Measurements from ENCODE around the gene VPS13C. TPM values are rescaled to one million over a fixed set of nuclear protein-coding genes. Genes with fewer than 3 reads are reported as not detected.

The VPS13C gene
- total RNA-seq, 1 experiment from 2014 or later: 18.6 TPM

GRCh38 chr15:61841466-61841865 lies 218.8 kb downstream of the VPS13C start:
- Histone ChIP-seq H3K27me3 (ENCODE audit: insufficient read depth, low read length) (no peaks in the 10 kb centered on the region), H3K4me2 (ENCODE audit: low read length) (no peak overlapping the region), H3K4me3 (replicated peaks in 1 of 2; ENCODE audit: low read depth in 1 of 2, low read length in 2 of 2) (no peak overlapping the region), H2AFZ (ENCODE audit: low read depth, low read length, poor library complexity, severe bottlenecking) (no peak overlapping the region), H3K9ac (ENCODE audit: low read length) (no peak overlapping the region), H4K20me1 (ENCODE audit: insufficient read depth) (no peaks in the 10 kb centered on the region), H3K4me1 (ENCODE audit: control insufficient read depth in 1 of 2, insufficient read depth in 2 of 2, low read length in 2 of 2) (no peaks in the 10 kb centered on the region), H3K27ac (ENCODE audit: low read depth, low read length) (no peak overlapping the region), H3K79me2 (ENCODE audit: insufficient read depth, low read length) (no peaks in the 10 kb centered on the region), H3K9me2 (ENCODE audit: insufficient read depth) (no peaks in the 10 kb centered on the region), H3K36me3 (ENCODE audit: control insufficient read depth in 1 of 2, insufficient read depth in 2 of 2, low read length in 2 of 2) (no peaks in the 10 kb centered on the region), H3K9me3 (ENCODE audit: control insufficient read depth in 1 of 2, insufficient read depth in 1 of 2, low read depth in 1 of 2, low read length in 2 of 2) (no peaks in the 10 kb centered on the region)
- TF ChIP-seq MAX (IDR thresholded peaks at IDR 0.05) (no peak), RAD21 (IDR thresholded peaks at IDR 0.05; ENCODE audit: low read depth) (no peak), ZNF274 (IDR thresholded peaks at IDR 0.05; ENCODE audit: low read depth, low read length) (no peak), POLR2AphosphoS5 (IDR thresholded peaks at IDR 0.05; ENCODE audit: low read depth, low read length) (no peak), REST (IDR thresholded peaks at IDR 0.05; ENCODE audit: low read depth) (no peak), ELF1 (IDR thresholded peaks at IDR 0.05; ENCODE audit: borderline replicate concordance, low read depth) (no peak), CBX3 (IDR thresholded peaks at IDR 0.05; ENCODE audit: low read depth) (no peak), SP1 (IDR thresholded peaks at IDR 0.05; ENCODE audit: low read depth) (no peak), EZH2 (IDR thresholded peaks at IDR 0.05) (no peak), EGR1 (IDR thresholded peaks at IDR 0.05; ENCODE audit: low read depth) (no peak), CEBPB (IDR thresholded peaks at IDR 0.05; ENCODE audit: low read depth) (no peak), SIN3A (IDR thresholded peaks at IDR 0.05; ENCODE audit: low read depth) (no peak)
- DNase-seq (ENCODE audit: low read depth, low spot score) (no peak), ATAC-seq (no peak)
- RAD21 ChIA-PET (ENCODE audit: low non-redundant PET in 1 of 2, low total read pairs in 2 of 2, uncharacterized antibody in 2 of 2, unreplicated experiment in 2 of 2): no interaction called here
- POLR2A ChIA-PET: no interaction called here
- intact Hi-C loops (cut with micrococcal nuclease): no loop called here
- CTCF ChIA-PET: no interaction called here
- no TSS peak for BruUV-seq (replicated peaks)
